ENCODE results near the gene TMED9.

DNA sequence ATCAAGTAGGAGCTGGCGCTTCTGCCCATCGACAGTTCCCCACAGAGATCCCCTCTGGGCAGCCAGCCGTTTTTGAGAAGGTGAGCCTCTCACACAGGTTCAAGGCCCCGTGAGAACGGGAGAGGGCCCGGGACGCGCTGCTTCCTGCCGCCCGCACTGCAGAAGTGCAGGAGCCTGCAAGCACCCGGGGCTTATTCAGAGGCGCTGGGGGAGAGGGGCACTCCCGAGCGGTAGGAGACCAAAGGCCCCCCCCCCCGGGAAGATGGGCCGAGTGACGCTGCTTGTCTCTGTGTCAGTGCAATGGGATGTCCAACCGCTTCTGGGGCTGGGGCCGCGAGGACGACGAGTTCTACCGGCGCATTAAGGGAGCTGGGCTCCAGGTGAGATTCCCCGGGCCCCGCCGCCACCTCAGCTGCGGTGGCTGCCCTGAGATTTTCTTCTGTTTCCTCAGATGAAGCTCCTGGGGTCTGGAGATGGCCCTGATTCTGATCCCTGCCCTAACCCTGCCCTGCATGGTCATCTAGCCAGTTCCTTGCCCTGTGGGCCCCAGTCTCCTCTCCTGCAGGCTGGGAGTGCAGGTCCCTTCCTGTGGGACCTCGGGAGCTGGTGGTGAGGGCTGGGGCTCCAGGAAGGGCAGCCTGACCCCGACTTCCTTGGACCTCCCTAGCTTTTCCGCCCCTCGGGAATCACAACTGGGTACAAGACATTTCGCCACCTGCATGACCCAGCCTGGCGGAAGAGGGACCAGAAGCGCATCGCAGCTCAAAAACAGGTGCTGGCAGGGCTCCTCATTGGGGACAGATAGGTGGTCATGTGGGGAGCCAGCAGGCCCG lies 16.5 kb downstream of the TMED9 start:
- TF ChIP-seq EZH2phosphoT487 (IDR thresholded peaks at IDR 0.05; ENCODE audit: low read length) (no peak), EZH2 (optimal IDR thresholded peaks at IDR 0.05; ENCODE audit: low read depth, low read length) (no peak)
- TF ChIP-seq, protein P1, sequence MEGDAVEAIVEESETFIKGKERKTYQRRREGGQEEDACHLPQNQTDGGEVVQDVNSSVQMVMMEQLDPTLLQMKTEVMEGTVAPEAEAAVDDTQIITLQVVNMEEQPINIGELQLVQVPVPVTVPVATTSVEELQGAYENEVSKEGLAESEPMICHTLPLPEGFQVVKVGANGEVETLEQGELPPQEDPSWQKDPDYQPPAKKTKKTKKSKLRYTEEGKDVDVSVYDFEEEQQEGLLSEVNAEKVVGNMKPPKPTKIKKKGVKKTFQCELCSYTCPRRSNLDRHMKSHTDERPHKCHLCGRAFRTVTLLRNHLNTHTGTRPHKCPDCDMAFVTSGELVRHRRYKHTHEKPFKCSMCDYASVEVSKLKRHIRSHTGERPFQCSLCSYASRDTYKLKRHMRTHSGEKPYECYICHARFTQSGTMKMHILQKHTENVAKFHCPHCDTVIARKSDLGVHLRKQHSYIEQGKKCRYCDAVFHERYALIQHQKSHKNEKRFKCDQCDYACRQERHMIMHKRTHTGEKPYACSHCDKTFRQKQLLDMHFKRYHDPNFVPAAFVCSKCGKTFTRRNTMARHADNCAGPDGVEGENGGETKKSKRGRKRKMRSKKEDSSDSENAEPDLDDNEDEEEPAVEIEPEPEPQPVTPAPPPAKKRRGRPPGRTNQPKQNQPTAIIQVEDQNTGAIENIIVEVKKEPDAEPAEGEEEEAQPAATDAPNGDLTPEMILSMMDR (IDR thresholded peaks at IDR 0.05; ENCODE audit: low read length), result no peak
